Activated naive CD8-positive, alpha-beta T cell treated with anti-CD3 and anti-CD28 coated beads for 36 hours (primary cell): ENCODE results near the gene FFAR3. TPM values are rescaled to one million over a fixed set of nuclear protein-coding genes. Genes with fewer than 3 reads are reported as not detected.

Source experiments
- DNase-seq: peaks from one replicate; pipeline ENCODE4 v3.0.0; 2021
- H3K27ac Mint-ChIP-seq: one replicate; pipeline ENCODE4 v1.8.0; 2022; ENCODE audit warnings: mild to moderate bottlenecking, moderate library complexity, mixed read lengths
- H3K27me3 Mint-ChIP-seq: one replicate; pipeline ENCODE4 v1.8.0; 2022; ENCODE audit warnings: mild to moderate bottlenecking, mixed read lengths
- H3K36me3 Mint-ChIP-seq: one replicate; pipeline ENCODE4 v1.8.0; 2021; ENCODE audit warnings: mild to moderate bottlenecking, mixed read lengths
- H3K4me1 Mint-ChIP-seq: one replicate; pipeline ENCODE4 v1.8.0; 2021; ENCODE audit warnings: mixed read lengths
- H3K4me3 Mint-ChIP-seq: one replicate; pipeline ENCODE4 v1.8.0; 2022; ENCODE audit warnings: mild to moderate bottlenecking, moderate library complexity, mixed read lengths
- H3K9me3 Mint-ChIP-seq: one replicate; pipeline ENCODE4 v1.8.0; 2022; ENCODE audit warnings: mixed read lengths
- total RNA-seq, 2 experiments: library from RNA; stranded (reverse); gene quantifications; one replicate each; pipeline ENCODE4 v1.2.3, GENCODE V29; 2021

FFAR3 gene
- total RNA-seq, 2 experiments from 2014 or later = 1.2 to 1.3 TPM

DNA sequence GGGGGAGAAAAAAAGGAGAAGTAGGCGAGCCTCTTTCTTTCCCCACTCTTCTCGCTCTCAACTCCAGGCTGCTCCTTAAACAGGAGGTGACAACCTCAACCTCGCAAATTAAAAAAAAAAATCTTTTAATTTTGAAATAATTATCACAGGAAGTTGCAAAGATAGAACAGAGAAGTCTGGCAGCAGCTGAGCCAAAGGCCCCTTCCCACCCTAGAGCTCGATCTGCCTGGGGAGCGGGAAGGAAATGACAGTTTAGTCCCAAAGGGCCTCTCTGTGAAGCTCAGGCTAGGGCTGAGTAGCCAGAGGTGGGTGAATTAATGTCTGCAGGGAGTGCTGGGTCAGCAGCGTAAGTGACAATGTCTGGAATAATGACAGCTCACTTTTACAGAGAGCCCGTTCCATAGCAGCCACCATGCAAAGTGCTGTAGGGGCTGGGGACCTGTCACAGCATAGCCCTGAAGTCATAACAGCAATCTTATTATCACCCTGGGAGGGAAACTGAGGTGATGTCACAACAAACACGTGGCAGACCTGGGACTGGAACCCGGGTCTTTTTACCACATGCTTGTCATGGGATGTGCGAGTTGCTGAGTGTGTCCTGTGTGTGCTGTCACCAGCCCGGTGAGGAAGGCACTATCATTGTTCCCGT, 38.1 kb upstream of the FFAR3 start:
- H3K9me3 Mint-ChIP-seq = peaks cover 2% of the 10 kb centered on the region
- H3K4me1 Mint-ChIP-seq = peaks cover 8% of the 10 kb centered on the region
- H3K27ac Mint-ChIP-seq = peak overlapping the region; percentile 45
- no peak for DNase-seq
- no peaks in the 10 kb centered on the region for H3K36me3 Mint-ChIP-seq
- no peak overlapping the region for H3K4me3 Mint-ChIP-seq
- peaks cover 8% of the 10 kb centered on the region for H3K27me3 Mint-ChIP-seq

DNA sequence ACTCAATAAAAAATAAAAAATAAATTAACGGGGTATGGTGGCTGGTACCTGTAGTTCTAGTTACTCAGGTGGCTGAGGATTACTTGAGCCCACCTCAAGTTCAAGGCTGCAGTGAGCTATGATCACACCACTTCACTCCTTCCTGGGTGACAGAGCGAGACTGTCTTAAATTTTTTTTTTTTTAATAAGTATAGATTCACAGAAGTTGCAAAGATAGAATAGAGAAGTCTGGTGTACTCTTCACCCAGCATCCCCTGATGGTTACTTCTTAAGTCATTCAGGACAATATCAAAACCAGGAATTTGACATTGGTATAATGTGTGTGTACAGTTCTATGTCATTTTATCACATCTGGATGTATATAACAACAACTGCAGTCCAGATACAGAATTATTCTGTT, 37.0 kb upstream of the FFAR3 start:
- no peak overlapping the region for H3K27ac Mint-ChIP-seq
- no peak for DNase-seq
- H3K36me3 Mint-ChIP-seq = no peaks in the 10 kb centered on the region
- H3K4me3 Mint-ChIP-seq = no peak overlapping the region
- H3K27me3 Mint-ChIP-seq = peaks cover 8% of the 10 kb centered on the region
- peaks cover 2% of the 10 kb centered on the region for H3K9me3 Mint-ChIP-seq
- peaks cover 8% of the 10 kb centered on the region for H3K4me1 Mint-ChIP-seq

DNA sequence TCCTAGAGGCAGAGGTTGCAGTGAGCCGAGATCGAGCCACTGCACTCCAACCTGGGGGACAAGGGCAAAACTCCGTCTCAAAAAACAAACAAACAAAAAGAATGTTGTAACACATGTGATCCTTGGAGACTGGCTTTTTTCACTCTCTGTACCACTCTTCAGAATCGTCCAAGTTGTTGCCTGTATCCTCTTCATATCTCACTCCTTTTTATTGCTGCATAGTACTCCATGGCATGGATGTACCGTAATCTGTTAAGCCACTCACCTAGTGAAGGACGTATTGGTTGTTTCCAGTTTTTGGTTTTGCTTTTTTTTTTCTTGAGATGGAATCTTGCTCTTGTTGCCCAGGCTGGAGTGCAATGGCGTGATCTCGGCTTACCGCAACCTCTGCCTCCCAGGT, 36.2 kb upstream of the FFAR3 start:
- no peaks in the 10 kb centered on the region for H3K36me3 Mint-ChIP-seq
- H3K9me3 Mint-ChIP-seq = peaks cover 2% of the 10 kb centered on the region
- no peak overlapping the region for H3K27ac Mint-ChIP-seq
- H3K4me1 Mint-ChIP-seq = peaks cover 8% of the 10 kb centered on the region
- no peak for DNase-seq
- H3K27me3 Mint-ChIP-seq = peaks cover 8% of the 10 kb centered on the region
- no peak overlapping the region for H3K4me3 Mint-ChIP-seq

DNA sequence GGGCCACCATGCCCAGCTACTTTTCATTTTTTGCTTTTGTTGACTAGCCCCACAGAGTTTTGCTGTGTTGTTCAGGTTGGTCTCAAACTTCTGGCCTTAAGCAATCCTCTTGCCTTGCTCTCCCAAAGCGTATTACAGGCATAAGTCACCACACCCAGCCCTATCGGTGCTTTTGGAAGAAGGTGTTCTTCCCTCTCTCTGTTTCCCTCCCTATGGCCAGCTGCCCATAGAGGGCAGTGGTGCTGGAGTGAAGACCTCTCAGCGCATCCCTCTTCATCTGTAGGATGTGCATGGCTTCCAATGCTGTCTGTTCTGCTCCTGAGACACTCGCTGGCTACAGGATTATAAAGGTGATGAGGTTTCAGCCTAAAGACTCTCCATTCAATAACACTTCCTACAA, 30.6 kb upstream of the FFAR3 start:
- peaks cover 10% of the 10 kb centered on the region for H3K4me1 Mint-ChIP-seq
- no peak for DNase-seq
- no peak overlapping the region for H3K27ac Mint-ChIP-seq
- no peak overlapping the region for H3K4me3 Mint-ChIP-seq
- no peaks in the 10 kb centered on the region for H3K9me3 Mint-ChIP-seq
- no peaks in the 10 kb centered on the region for H3K36me3 Mint-ChIP-seq
- peaks cover 9% of the 10 kb centered on the region for H3K27me3 Mint-ChIP-seq

DNA sequence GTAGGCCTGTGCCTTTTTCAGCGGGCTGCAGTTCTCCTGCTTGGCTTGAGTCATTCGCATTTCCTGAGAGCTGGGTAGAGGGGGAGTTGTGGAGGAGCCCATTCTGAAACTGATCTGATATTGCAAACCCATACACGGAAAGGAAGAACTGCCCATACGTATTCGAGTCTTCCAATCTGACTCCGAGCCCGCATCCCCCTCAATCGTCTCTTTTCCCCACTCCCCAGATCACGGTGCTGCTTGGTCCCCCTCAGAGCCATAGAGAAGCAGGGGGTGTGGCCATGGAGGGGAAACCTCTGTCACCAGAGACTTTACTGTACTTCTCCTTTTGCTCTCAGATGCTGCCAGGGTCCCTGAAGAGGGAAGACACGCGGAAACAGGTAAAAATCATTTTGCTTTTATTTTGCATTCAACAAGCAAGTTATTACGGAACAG, 29.4 kb upstream of the FFAR3 start, which contains the start of gene CD22:
Gene CD22 (plus strand): TSS at position 337 of the 435 bp plus-strand sequence. CDS start 2,854 bp downstream, outside the sequence.
- H3K4me1 Mint-ChIP-seq = peaks cover 17% of the 10 kb centered on the region
- no peaks in the 10 kb centered on the region for H3K9me3 Mint-ChIP-seq
- H3K27ac Mint-ChIP-seq = peak within 1 kb of the TSS; percentile 36
- no peak for DNase-seq
- peak within 1 kb of the TSS; percentile 30 for H3K4me3 Mint-ChIP-seq
- peaks cover 9% of the 10 kb centered on the region for H3K27me3 Mint-ChIP-seq
- no peaks in the 10 kb centered on the region for H3K36me3 Mint-ChIP-seq

DNA sequence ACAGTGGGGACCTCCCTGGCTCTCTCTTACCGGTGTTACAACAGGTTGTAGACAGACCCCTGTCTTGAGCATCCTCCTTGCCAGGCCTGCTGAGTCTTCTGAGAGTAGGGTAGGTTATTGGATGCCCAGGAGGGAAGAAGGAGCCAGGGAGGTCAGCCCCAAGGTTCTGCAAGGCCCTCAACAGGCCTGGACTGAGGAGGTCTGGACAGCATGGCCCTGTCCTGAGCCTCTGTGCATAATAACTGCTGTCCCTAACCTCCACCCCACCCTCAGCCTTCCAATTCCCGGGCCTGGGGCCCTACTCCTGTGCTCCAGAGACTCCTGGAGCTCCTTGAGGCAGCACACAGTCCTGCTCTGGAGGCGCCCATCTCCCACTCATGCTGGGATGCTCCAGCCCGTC, 28.9 kb upstream of the FFAR3 start:
- Mint-ChIP-seq H3K36me3 (no peaks in the 10 kb centered on the region), H3K27ac (no peak overlapping the region), H3K27me3 (peaks cover 9% of the 10 kb centered on the region), H3K4me1 (peaks cover 17% of the 10 kb centered on the region), H3K4me3 (peak overlapping the region; percentile 30), H3K9me3 (no peaks in the 10 kb centered on the region)
- DNase-seq = no peak

DNA sequence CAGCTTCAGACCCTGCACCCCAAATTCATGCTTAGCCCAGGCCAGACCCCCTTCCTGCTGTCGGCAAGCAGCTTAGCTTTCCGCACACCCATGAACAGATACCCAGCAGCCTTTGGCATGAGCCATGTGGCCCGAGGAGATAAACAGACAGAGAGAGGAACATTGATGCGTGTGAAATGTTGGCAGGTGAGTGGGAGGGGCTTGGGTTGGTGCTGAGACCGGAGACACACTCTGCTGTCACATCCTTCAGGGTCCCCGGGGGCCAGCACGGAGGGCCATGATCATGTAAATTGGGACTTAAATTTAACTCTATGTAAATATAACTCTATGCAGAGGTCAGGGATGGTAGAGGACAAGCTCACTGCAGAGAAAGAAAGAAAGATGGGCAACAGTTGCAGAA, 27.8 kb upstream of the FFAR3 start:
- Mint-ChIP-seq H3K4me3 (peak overlapping the region; percentile 18), H3K27me3 (peaks cover 9% of the 10 kb centered on the region), H3K36me3 (no peaks in the 10 kb centered on the region), H3K9me3 (no peaks in the 10 kb centered on the region), H3K27ac (peak overlapping the region; percentile 27), H3K4me1 (peaks cover 17% of the 10 kb centered on the region)
- no peak for DNase-seq

DNA sequence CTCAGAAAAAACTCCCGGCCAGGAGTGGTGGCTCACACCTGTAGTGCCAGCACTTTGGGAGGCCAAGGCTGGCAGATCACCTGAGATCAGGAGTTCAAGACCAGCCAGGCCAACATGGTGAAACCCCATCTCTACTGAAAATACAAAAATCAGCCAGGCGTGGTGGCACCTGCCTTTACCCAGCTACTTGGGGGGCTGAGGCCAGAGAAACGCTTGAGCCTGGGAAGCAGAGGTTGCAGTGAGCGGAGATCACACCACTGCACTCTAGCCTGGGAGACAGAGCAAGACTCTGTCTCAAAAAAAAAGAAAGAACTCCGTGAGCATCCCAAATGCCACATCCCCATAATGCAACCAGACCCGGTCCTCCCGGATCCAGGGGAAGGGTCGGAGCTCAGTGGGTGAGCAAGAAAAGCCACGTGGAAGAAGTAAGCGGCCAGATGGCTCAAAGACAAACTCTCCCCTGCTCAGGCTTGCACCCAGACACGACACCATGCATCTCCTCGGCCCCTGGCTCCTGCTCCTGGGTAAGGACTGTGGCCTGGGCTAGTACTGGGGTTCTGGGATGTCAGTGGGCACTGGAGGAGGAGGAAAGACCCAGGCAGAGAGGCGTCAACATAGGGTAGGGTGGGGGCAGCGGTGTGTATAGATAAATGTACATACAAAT, 26.6 kb upstream of the FFAR3 start:
- Mint-ChIP-seq H3K36me3 (no peaks in the 10 kb centered on the region), H3K9me3 (no peaks in the 10 kb centered on the region), H3K4me3 (no peak overlapping the region), H3K27me3 (peaks cover 9% of the 10 kb centered on the region), H3K4me1 (peaks cover 17% of the 10 kb centered on the region), H3K27ac (no peak overlapping the region)
- DNase-seq = no peak

DNA sequence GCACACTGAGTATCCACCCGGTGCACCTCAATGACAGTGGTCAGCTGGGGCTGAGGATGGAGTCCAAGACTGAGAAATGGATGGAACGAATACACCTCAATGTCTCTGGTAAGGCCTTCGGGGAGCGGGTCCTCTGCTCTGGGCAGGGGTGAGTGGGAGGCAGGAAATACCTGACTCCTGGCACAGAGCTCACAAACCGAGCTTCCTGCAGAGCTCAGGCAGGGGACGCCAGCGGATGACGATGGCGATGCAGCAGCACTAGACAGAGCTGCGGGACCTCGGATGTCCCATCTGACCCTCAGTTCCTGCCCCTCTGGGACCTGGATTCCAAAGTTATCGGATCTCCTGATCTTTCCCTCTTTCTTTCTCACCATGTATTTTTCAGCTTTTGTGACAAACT, 25.4 kb upstream of the FFAR3 start:
- Mint-ChIP-seq H3K27me3 (peaks cover 4% of the 10 kb centered on the region), H3K9me3 (no peaks in the 10 kb centered on the region), H3K27ac (peak overlapping the region; percentile 13), H3K4me3 (peak overlapping the region; percentile 16), H3K4me1 (peaks cover 17% of the 10 kb centered on the region), H3K36me3 (no peaks in the 10 kb centered on the region)
- DNase-seq = peak; percentile 47

DNA sequence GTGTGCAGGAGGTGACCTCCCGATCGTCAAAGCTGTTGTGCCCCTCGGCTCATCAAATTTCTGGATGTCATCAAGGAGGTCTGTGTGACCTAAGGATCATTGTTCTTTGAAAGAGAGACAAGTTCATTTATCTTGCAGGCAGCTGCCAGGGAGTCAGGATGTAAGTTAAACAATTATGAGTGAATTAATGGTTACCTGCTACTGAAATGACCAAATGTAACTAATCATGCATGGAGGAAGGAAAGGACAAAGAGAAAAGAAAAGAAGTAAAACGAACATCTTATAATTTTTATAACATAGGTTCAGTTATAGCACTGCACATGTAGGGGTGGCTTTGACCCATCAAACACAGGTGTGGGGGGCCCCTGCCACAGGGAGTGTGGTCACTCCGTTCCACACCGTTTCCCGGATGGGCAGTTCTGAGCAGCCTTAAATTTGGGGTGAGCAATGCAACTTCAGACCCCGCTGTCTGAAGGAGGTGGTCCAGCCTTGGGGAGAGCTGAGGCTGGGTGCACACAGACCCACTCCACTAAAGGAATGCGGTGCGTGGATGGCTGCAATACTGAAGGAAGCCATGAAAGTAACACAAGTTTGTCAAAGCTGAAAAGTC, 24.0 kb upstream of the FFAR3 start:
- Mint-ChIP-seq H3K27me3 (peaks cover 4% of the 10 kb centered on the region), H3K36me3 (no peaks in the 10 kb centered on the region), H3K4me3 (no peak overlapping the region), H3K9me3 (no peaks in the 10 kb centered on the region), H3K27ac (no peak overlapping the region), H3K4me1 (peaks cover 10% of the 10 kb centered on the region)
- no peak for DNase-seq

DNA sequence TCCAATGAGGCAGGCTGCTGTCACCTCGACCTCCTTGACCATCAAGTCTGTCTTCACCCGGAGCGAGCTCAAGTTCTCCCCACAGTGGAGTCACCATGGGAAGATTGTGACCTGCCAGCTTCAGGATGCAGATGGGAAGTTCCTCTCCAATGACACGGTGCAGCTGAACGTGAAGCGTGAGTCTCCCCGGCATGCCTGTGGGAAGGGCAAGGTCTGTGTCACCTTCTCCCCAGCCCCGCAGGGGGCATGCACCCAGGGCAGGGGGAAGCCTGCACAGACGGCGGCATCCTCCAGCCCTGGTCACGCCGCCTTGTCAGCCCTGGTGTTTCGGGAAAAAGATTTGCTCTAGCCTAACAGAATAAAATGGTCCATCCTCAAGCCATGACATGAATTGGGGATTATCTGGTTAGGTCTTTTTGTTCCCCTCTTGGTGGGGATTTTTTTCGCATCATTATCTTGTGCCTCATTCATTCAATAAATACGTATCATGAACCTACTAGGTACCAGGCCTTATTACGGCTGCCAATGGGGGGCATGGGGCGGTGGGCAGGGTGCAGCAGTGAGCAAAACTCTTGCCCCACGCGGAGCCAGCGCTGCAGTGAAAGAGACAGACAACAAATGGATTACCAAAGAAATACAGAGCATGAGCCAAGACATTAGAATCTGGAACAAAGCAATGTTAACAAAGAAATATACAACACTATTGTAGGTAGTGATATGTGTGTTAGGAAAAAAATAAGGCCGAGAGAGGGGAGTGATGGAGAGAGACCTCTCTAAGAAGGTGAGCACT, 21.9 kb upstream of the FFAR3 start:
- Mint-ChIP-seq H3K4me3 (no peak overlapping the region), H3K4me1 (peaks cover 10% of the 10 kb centered on the region), H3K27ac (no peak overlapping the region), H3K27me3 (no peaks in the 10 kb centered on the region), H3K9me3 (no peaks in the 10 kb centered on the region), H3K36me3 (no peaks in the 10 kb centered on the region)
- DNase-seq = no peak

DNA sequence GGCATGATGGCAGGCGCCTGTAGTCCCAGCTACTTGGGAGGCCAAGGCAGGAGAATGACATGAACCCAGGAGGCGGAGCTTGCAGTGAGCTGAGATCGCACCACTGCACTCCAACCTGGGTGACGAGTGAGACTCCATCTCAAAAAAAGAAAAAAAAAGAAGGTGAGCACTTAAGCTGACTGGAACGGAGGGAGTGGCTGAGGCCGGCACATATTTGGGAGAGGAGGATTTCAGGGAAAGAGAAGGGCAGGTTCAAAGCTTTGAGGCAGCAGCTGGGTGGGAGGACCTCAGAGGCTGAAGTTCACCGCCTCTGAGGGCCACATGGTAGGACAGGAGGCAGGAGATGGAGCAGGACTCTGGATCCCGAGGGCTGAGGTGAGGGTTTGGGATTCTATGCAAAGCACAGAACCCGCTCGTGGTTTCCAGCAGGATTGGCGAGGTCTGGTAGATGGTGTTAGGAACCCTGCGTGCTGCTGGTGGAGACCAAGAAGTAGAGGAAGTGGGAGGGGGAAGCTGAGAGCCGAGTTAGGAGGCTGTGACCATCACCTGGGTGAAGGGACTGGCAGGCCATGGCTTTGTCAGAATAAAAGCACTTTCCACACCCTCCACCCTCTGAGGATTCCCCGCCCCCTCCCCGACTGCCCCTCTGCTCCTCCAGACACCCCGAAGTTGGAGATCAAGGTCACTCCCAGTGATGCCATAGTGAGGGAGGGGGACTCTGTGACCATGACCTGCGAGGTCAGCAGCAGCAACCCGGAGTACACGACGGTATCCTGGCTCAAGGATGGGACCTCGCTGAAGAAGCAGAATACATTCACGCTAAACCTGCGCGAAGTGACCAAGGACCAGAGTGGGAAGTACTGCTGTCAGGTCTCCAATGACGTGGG, 20.9 kb upstream of the FFAR3 start:
- peaks cover 5% of the 10 kb centered on the region for H3K27me3 Mint-ChIP-seq
- no peaks in the 10 kb centered on the region for H3K9me3 Mint-ChIP-seq
- H3K27ac Mint-ChIP-seq = no peak overlapping the region
- H3K4me1 Mint-ChIP-seq = peaks cover 10% of the 10 kb centered on the region
- H3K36me3 Mint-ChIP-seq = no peaks in the 10 kb centered on the region
- DNase-seq = no peak
- H3K4me3 Mint-ChIP-seq = no peak overlapping the region

DNA sequence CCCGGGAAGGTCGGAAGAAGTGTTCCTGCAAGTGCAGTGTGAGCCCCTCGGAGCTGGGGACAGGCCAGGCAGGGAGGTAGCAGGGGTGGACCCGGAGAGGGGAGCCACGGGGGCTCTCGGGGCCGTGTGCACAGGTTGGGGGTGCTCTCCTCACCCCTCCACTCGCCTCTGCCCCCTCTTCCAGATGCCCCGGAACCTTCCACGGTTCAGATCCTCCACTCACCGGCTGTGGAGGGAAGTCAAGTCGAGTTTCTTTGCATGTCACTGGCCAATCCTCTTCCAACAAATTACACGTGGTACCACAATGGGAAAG, 20.3 kb upstream of the FFAR3 start:
- Mint-ChIP-seq H3K27ac (no peak overlapping the region), H3K36me3 (no peaks in the 10 kb centered on the region), H3K27me3 (peaks cover 8% of the 10 kb centered on the region), H3K9me3 (no peaks in the 10 kb centered on the region), H3K4me1 (peaks cover 5% of the 10 kb centered on the region), H3K4me3 (no peak overlapping the region)
- DNase-seq = no peak

DNA sequence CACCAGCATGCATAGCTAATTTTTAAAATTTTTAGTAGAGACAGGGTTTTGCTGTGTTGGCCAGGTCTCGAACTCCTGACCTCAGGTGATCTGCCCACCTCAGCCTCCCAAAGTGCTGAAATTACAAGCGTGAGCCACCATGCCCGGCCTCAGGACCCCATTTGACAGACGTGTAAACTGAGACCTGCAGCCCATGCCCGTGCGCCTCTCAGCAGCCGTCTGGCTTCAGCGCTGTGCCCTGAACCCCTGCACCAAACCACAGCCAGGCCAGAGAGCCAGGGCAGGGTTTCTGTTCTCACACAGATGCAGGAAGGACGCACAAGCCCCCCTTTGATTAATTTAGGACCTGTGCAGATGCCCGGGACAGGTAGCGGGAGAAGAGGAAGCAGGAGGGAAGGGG, 17.8 kb upstream of the FFAR3 start:
- DNase-seq = no peak
- Mint-ChIP-seq H3K4me3 (no peak overlapping the region), H3K9me3 (no peaks in the 10 kb centered on the region), H3K27me3 (peaks cover 12% of the 10 kb centered on the region), H3K27ac (no peak overlapping the region), H3K4me1 (peaks cover 2% of the 10 kb centered on the region), H3K36me3 (no peaks in the 10 kb centered on the region)
